ENCODE results near the gene HOXC5. TPM values are rescaled to one million over a fixed set of nuclear protein-coding genes. Genes with fewer than 3 reads are reported as not detected.
"Not testable (repeated sequence)": the region's sequence is repeated elsewhere in the genome, so short reads cannot be mapped to it uniquely, and the experiment has no call there.

The HOXC5 gene
- total RNA-seq, 1 donor from 2014 or later, result not detected

DNA sequence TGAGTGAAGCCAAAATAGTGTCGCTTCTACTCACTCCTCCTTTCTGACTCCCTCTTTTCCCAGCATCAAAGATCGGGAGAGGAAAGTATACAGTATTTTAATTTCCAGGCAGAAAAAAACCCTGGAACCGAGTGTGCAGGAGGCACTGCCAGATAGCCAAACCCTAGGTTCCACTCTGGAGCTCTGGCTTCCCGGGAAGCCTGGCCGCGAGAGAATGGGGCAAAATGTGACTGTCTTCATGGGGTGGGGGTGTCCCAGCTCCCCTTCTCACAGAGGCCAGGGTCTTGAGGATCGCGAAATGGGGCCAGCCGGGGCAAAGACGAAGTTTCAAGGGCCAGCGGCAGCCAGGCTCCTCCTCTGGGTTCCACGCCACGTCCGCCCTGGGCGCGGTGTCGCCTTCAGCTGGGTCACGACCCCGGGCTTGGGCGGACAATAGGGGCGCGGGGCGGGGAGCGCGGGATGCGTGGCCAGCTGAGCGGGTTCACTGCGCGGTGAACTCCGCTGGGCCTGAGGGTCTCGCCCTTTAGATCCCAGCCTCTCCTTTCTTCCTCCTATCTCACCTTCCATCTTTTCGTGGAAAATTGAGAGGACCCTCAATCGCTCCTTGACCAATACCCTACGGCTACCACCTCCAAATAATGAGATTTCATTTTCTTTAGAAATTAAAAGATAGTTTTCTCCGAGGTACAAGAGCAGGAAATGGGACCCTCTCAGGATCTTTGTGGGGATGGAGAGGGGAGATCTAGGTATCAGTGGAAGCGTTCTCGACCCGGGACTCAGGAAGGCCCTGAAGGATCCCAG, 27.5 kb downstream of the HOXC5 start:
- DNase-seq (ENCODE audit: low spot score), result no peak
- no peak for ATAC-seq

GRCh38 chr12:54060975-54061778, 28.3 kb downstream of the HOXC5 start:
- DNase-seq (ENCODE audit: low spot score), result no peak
- no peak for ATAC-seq

DNA sequence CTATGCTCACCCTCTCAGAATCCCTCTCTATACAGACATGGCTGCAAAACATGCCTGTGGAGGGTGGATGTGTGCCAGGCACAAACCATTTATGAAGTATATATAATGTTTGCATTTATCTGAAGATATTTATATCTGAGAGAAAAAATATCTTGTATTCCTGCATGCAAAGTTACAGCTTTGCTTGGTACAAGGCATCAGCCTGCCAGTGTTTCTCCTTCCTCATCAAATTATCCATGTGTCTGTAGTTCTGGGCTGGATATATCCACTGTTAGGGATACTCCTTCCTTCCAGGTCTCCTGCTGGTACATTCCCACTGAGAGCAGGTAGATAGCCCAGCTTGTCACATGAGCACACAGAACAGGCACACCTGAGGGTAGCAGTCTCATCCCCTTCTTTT, 32.8 kb downstream of the HOXC5 start:
- DNase-seq (ENCODE audit: low spot score) (no peak), ATAC-seq (no peak)

DNA sequence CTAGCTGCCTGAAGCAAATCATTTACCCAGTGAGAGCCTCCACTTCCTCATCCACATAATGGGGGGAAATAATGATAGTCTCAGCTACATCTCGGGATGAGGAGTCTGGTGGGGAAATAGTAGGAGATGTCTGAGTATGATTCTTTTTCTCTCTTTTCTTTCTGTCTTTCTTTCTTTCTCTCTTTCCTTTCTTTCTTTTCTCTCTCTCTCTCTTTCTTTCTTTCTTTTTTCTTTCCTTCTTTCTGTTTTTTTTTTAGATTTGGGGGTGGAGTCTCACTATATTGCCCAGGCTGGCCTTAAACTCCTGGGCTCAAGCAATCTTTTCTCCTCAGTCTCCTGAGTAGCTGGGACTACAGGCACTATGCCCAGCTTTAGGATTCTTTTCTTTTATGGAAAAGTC, 33.6 kb downstream of the HOXC5 start:
- ATAC-seq (no peak), DNase-seq (ENCODE audit: low spot score) (no peak)

DNA sequence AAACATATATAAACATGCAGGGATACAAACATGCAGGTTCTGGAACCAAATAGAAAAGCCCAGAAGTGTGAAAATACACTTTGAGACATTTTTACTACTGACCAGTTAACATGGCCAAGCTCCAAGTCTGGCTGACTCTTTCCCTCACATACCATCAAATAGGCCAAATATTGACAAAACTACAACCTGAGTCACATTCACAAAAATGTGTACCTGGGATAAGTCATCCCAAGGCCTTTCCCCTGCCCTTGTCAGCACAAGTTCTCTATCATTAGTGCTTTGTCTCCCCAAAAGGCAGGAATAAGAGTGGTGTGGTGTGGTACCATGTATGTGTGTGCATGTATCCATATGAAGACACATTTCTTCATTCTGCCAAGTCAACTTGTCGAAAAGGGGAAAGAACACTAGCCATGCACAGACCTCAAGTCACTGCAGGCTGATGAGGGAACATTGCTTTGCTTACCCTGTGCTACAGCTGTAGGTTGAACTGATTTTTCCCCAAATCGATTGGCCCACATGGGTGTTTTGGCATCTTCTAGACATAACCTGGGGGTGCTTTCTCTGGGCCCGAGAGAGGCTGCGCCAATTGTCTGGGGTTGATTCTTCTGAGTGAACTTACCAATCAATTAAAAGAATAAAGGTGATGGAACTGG, 35.7 kb downstream of the HOXC5 start:
- DNase-seq (ENCODE audit: low spot score), result no peak
- ATAC-seq, result no peak

DNA sequence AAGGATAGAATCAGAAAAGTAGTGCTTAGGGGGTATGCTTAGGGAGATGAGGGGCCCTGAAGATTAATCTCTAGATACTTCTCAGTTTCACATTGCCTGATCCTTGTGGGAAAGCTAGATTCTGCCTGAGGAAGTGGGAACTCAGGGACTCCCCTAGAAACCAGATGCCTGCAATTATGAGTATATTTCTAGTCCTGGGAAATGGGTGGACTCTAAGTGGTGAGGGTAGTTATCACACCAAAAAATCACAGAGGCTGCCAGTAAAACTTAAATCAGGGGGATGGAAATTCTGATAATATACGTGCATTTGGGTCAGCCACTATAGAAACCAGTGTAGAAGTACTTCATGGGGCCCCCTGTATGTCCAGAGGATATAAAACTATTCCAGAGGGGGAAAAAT, 39.1 kb downstream of the HOXC5 start:
- ATAC-seq, result no peak
- no peak for DNase-seq (ENCODE audit: low spot score)

DNA sequence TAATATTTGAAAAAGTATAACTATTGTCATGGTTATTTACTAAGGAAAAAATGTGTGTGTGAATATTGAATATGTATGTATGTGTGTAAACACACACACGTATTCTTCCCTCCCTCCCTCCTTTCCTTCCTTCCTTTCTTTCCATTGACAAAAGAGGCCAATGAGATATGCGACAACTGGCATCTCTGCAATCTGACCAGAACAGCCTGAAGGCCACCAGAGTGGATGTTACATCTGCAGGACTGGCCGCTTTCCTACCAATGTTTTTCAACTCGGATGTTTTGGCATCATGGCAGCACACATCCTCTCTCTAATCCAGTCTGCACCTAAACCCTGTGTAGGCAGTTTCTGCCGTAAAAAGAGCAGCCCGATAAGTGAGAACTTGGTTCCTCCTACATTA, 41.5 kb downstream of the HOXC5 start:
- DNase-seq (ENCODE audit: low spot score) (no peak), ATAC-seq (no peak)

DNA sequence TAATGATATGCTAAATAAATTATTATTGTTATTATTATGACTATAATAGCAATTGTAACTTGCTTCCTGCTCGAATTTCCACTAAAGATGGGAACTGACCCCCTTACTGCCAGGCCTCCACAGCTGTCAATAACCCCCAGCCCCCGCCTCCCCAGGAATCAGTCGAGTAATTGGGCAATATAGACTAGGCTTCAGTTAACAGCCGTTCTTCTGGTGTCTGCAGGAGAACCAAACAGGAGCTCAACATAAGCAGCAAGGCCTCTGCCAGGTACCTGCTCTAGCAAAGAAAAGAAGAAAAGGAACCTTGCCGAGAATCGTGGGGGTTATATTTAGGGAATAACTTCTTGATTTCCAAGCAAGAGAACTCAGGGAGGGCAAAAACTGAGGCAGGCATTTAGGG, 42.6 kb downstream of the HOXC5 start:
- DNase-seq (ENCODE audit: low spot score) (no peak), ATAC-seq (no peak)

DNA sequence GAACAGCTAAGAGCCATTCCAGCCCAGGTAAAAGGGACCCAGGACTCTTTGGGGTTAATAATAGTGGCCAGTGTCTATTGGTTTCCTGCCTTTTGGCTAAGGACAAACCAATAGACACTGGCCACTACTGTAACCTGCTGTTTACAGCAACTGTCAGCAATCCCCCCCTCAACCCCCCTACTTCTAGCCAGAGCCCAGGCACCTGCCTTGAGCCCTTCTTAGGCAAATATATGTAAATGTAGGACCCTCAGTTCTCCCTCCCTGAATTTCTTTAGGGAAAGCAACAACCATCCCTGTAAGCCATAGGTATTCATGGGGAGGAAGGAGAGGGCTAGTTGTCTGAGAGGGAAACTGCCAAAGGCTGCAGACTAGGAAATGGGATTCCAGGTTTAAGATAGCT, 43.1 kb downstream of the HOXC5 start:
- no peak for ATAC-seq
- no peak for DNase-seq (ENCODE audit: low spot score)

GRCh38 chr12:54077843-54078242, 45.0 kb downstream of the HOXC5 start:
- not testable (repeated sequence) for DNase-seq (ENCODE audit: low spot score); ATAC-seq

DNA sequence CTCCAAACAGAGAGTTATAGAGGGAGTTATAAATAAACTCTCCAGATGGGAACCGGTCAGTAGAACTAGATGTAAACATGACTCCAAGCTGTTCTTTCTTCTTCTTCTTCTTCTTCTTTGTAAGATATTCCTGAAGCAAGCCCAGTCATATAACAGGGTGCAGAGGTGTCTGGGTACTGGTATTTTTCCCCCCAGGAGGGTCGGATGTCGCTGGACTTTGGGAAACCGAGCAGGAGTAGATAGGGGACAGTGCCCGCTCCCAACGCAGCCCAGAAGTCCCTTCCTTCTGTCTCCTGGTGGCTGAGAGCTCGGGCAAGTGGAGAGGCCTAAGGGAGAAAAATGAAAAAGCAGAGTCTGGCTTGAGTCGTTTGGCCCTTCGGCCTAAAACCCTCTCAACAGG, 46.3 kb downstream of the HOXC5 start:
- not testable (repeated sequence) for DNase-seq (ENCODE audit: low spot score); ATAC-seq

GRCh38 chr12:54080008-54080924, 47.4 kb downstream of the HOXC5 start:
- ATAC-seq; DNase-seq (ENCODE audit: low spot score): not testable (repeated sequence)

DNA sequence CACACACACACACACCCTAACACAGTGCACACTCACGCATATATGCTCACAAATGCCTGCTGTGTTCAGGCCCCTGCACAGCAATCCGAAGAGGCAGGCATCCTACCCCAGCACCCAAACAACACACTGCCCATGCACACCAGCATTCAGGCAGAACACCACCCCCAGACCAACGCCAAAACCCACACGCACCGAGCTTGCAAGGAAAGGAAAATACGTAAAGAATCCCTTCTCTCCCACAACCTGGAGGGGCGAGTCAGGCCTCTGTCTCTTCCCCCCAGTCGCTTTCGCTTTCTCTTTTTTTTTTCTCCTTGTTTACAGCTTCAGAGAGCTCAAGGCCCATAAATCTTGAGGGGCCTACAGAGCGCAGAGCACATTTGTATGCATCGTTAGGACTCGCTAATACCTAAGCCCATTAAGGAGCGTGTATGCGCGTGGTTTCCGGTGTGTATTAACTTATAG, 48.2 kb downstream of the HOXC5 start:
- DNase-seq (ENCODE audit: low spot score); ATAC-seq: not testable (repeated sequence)

DNA sequence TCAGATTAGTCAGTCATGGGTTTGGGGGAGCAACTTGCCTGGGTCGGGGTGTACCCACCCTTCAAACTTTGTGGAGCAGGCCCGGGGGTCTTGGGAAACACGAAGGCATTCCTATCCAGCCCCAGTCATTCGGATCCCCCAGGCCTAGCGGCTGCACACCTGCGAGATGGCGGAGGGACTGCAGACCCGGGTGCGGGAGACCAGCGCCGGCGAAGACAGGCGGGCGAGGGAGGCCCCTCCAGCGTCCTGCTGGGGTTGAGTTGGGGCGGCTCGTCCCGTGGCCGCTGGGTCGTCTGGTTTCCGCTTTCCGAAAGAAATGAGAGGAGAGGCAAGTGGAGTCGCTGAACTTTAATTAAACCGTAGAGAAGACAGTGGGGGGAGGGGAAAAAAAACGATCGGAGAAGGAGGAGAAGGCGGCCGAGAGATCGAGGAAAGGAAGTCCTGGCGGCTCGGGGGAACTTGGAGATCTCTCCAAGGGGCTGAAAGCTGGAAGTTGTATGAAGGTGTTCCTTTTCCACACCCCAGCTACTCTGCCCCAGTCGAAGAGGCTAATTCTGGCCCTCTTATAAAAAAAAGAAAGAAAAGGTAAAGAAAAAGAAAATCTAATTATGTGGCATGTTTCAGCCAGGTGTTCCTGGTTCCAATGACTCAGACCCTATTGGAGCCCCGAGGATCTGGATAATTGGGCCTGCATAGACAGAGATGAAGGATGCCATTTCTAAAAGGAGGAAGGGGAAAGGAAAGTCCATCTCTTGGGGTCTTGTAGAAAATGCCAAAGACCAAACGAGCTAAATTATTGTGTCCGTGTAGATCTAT, 48.9 kb downstream of the HOXC5 start:
- not testable (repeated sequence) for DNase-seq (ENCODE audit: low spot score); ATAC-seq

GRCh38 chr12:54082397-54082892, 49.6 kb downstream of the HOXC5 start:
- no peak for DNase-seq (ENCODE audit: low spot score)
- no peak for ATAC-seq

Measured in left lobe of liver (tissue), 2 donors.